HCT116 (cell line): ENCODE measurements around the gene MTX2. TPM values are rescaled to one million over a fixed set of nuclear protein-coding genes. Genes with fewer than 3 reads are reported as not detected.

ENCODE experiments used
- ATAC-seq: fragments of 200-7000 bp; cut with Tn5 transposase; 2 replicates; pipeline ENCODE4 v1.9.1; 2020; ENCODE audit warnings: mild to moderate bottlenecking, moderate library complexity
- BruUV-seq: library from RNA; stranded (reverse); fragments of 400-500 nt; replicated peaks from 2 replicates; lab custom pipeline; 2021; lab: Mats Ljungman, UMichigan
- CTCF ChIA-PET: fragments of 300-600 bp; sonication (Branson Sonifier 250); formaldehyde crosslinking; loops from one replicate; lab custom pipeline; 2021; ENCODE audit warnings: antibody characterized with exemption; lab: Charles Lee
- POLR2A ChIA-PET: fragments of 300-600, 350-600 bp; sonication (Branson Sonifier 250); formaldehyde crosslinking; loops from one replicate; lab custom pipeline; 2021; ENCODE audit warnings: antibody characterized with exemption; lab: Charles Lee
- RAD21 ChIA-PET, 2 experiments: fragments of 300-600 bp; sonication (Branson Sonifier 250); formaldehyde crosslinking; loops; one replicate each; lab custom pipeline; 2023; ENCODE audit warnings: low total read pairs in 2 of 2; ENCODE audit not compliant: uncharacterized antibody in 2 of 2, unreplicated experiment in 2 of 2, low non-redundant PET in 1 of 2; lab: Charles Lee
- DNase-seq: peaks from one replicate; pipeline ENCODE4 v3.0.0-alpha.2; 2010; ENCODE audit warnings: low read depth, low spot score
- H2AFZ ChIP-seq: fragments of 200-600 bp; shearing (Covaris generic), sonication (generic); 2 replicates; pipeline ENCODE4 v1.6.1; 2017; ENCODE audit warnings: low read depth, mixed run types, mixed read lengths, antibody characterized with exemption, low read length; ENCODE audit not compliant: poor library complexity, severe bottlenecking
- H3K27ac ChIP-seq: 2 replicates; pipeline ENCODE4 v1.5.1; 2012; ENCODE audit warnings: low read depth, low read length
- H3K27me3 ChIP-seq: fragments of 200-600 bp; sonication (generic); 2 replicates; pipeline ENCODE4 v1.6.1; 2016; ENCODE audit warnings: mixed run types, low read length, mixed read lengths; ENCODE audit not compliant: insufficient read depth
- H3K36me3 ChIP-seq, 2 experiments: fragments of 200-500 bp in 1 of 2; fragments of 200-600 bp in 1 of 2; sonication (Bioruptor generic) in 1 of 2; sonication (generic) in 1 of 2; 2 replicates each; pipeline versions ENCODE4 v1.5.1 to v1.6.1; 2014 to 2016; ENCODE audit warnings: low read length in 2 of 2, inconsistent platforms in 1 of 2, mixed read lengths in 1 of 2, mixed run types in 1 of 2; ENCODE audit not compliant: insufficient read depth in 2 of 2, control insufficient read depth in 1 of 2
- H3K4me1 ChIP-seq, 2 experiments: fragments of 200-600 bp in 1 of 2; sonication (generic) in 1 of 2; 2 replicates each; pipeline versions ENCODE4 v1.5.1 to v1.6.1; 2012 to 2017; ENCODE audit warnings: low read length in 2 of 2, inconsistent platforms in 1 of 2, mild to moderate bottlenecking in 1 of 2, mixed read lengths in 1 of 2, mixed run types in 1 of 2, moderate library complexity in 1 of 2; ENCODE audit not compliant: insufficient read depth in 2 of 2, control insufficient read depth in 1 of 2
- H3K4me2 ChIP-seq: fragments of 200-600 bp; sonication (generic); 2 replicates; pipeline ENCODE4 v1.6.1; 2017; ENCODE audit warnings: mixed run types, low read length, mixed read lengths
- H3K4me3 ChIP-seq, 2 experiments: fragments of 200-600 bp in 1 of 2; sonication (generic) in 1 of 2; replicated peaks in 1 of 2; 2 replicates each; pipeline ENCODE4 v1.5.1; 2011 to 2016; ENCODE audit warnings: low read length in 2 of 2, control low read depth in 1 of 2, low read depth in 1 of 2, mild to moderate bottlenecking in 1 of 2, mixed read lengths in 1 of 2, mixed run types in 1 of 2
- H3K79me2 ChIP-seq: fragments of 200-600 bp; sonication (generic); 2 replicates; pipeline ENCODE4 v1.6.1; 2017; ENCODE audit warnings: mild to moderate bottlenecking, mixed run types, low read length, moderate library complexity, mixed read lengths; ENCODE audit not compliant: insufficient read depth
- H3K9ac ChIP-seq: fragments of 200-600 bp; sonication (generic); 2 replicates; pipeline ENCODE4 v1.6.1; 2016; ENCODE audit warnings: low read length, mixed read lengths
- H3K9me2 ChIP-seq: fragments of 200-600 bp; sonication (generic), shearing (Covaris generic); 2 replicates; pipeline ENCODE4 v1.6.1; 2017; ENCODE audit warnings: mixed run types, mild to moderate bottlenecking, moderate library complexity; ENCODE audit not compliant: insufficient read depth
- H3K9me3 ChIP-seq, 2 experiments: fragments of 200-500 bp in 1 of 2; fragments of 200-600 bp in 1 of 2; sonication (Bioruptor generic) in 1 of 2; sonication (generic) in 1 of 2; 2 replicates each; pipeline ENCODE4 v1.6.1; 2014 to 2017; ENCODE audit warnings: low read length in 2 of 2, mixed read lengths in 2 of 2, inconsistent platforms in 1 of 2, low read depth in 1 of 2, mild to moderate bottlenecking in 1 of 2, mixed run types in 1 of 2, moderate library complexity in 1 of 2; ENCODE audit not compliant: control insufficient read depth in 1 of 2, insufficient read depth in 1 of 2
- H4K20me1 ChIP-seq: fragments of 200-600 bp; sonication (generic), shearing (Covaris generic); 2 replicates; pipeline ENCODE4 v1.6.1; 2017; ENCODE audit warnings: mixed run types, mild to moderate bottlenecking, moderate library complexity; ENCODE audit not compliant: insufficient read depth
- EGR1 ChIP-seq: IDR thresholded peaks from 2 replicates; pipeline ENCODE4 v1.6.1; 2012; ENCODE audit warnings: low read depth
- ELF1 ChIP-seq: IDR thresholded peaks from 2 replicates; pipeline ENCODE4 v1.6.1; 2012; ENCODE audit warnings: low read depth, borderline replicate concordance
- EZH2 ChIP-seq: fragments of 200-600 bp; sonication (generic); IDR thresholded peaks from 2 replicates; pipeline ENCODE4 v1.6.1; 2017; ENCODE audit warnings: antibody characterized with exemption, mixed run types
- JUND ChIP-seq: IDR thresholded peaks from 2 replicates; pipeline ENCODE4 v1.6.1; 2012
- MAX ChIP-seq: IDR thresholded peaks from 2 replicates; pipeline ENCODE4 v1.6.1; 2012
- POLR2AphosphoS5 ChIP-seq: IDR thresholded peaks from 2 replicates; pipeline ENCODE4 v1.6.1; 2011; ENCODE audit warnings: mild to moderate bottlenecking, low read depth, low read length, moderate library complexity
- REST ChIP-seq: IDR thresholded peaks from 2 replicates; pipeline ENCODE4 v1.6.1; 2012; ENCODE audit warnings: low read depth
- YY1 ChIP-seq: IDR thresholded peaks from 2 replicates; pipeline ENCODE4 v1.6.1; 2011; ENCODE audit warnings: low read length, low read depth, moderate library complexity, mild to moderate bottlenecking; ENCODE audit not compliant: insufficient replicate concordance; ENCODE audit errors: extremely low read depth
- ZFX ChIP-seq: fragments of 450-650 bp; IDR thresholded peaks from 2 replicates; pipeline ENCODE4 v1.6.1; 2017
- ZNF274 ChIP-seq: fragments of 200-500 bp; sonication (Bioruptor generic); IDR thresholded peaks from 2 replicates; pipeline ENCODE4 v1.6.1; 2014; ENCODE audit warnings: mild to moderate bottlenecking, low read depth, low read length, inconsistent platforms
- intact Hi-C: fragments of 100-400 bp; cut with micrococcal nuclease; formaldehyde crosslinking; loops from 2 replicates; pipeline ENCODE4 v1.10.0; 2022
- total RNA-seq: library from RNA; stranded (reverse); gene quantifications from one replicate; pipeline ENCODE4 v1.2.1, GENCODE V29; 2021; ENCODE audit not compliant: unreplicated experiment

Gene MTX2
- total RNA-seq, 1 experiment from 2014 or later = 38.9 TPM

- POLR2A ChIA-PET = no interaction called here
- no peak overlapping the region for H2AFZ ChIP-seq
- no peaks in the 10 kb centered on the region for H3K4me1 ChIP-seq
- no peaks in the 10 kb centered on the region for H4K20me1 ChIP-seq
- H3K79me2 ChIP-seq = no peaks in the 10 kb centered on the region
- RAD21 ChIA-PET = no interaction called here
- no peak overlapping the region for H3K27ac ChIP-seq
- BruUV-seq = no TSS peak
- H3K9ac ChIP-seq = no peak overlapping the region
- DNase-seq = no peak
- intact Hi-C loops = no loop called here
- H3K9me3 ChIP-seq = no peaks in the 10 kb centered on the region
- CTCF ChIA-PET = interaction anchor here (1.4 kb wide), 1 partner anchor 220 kb away, joined by 3 read pairs; no protein-coding TSS in a partner anchor
- TF ChIP-seq MAX (no peak), YY1 (no peak), JUND (no peak), ZFX (no peak), POLR2AphosphoS5 (no peak)
- no peak overlapping the region for H3K4me3 ChIP-seq
- ATAC-seq = no peak
- no peaks in the 10 kb centered on the region for H3K27me3 ChIP-seq
- H3K9me2 ChIP-seq = no peaks in the 10 kb centered on the region
- H3K4me2 ChIP-seq = no peak overlapping the region
- H3K36me3 ChIP-seq = no peaks in the 10 kb centered on the region
Measured at GRCh38 chr2:176234940-176235339, 34.3 kb upstream of the MTX2 start.

- H3K9me2 ChIP-seq = no peaks in the 10 kb centered on the region
- TF ChIP-seq ELF1 = no peak
- TF ChIP-seq ZNF274 = no peak
- TF ChIP-seq REST = no peak
- no peak for TF ChIP-seq ZFX
- TF ChIP-seq EZH2 = no peak
- no peak for TF ChIP-seq MAX
- no peak for TF ChIP-seq POLR2AphosphoS5
- TF ChIP-seq EGR1 = no peak
- ATAC-seq (no peak), DNase-seq (no peak)
- ChIA-PET CTCF (no interaction called here), RAD21 (no interaction called here), POLR2A (no interaction called here)
- no peak overlapping the region for H2AFZ ChIP-seq
- no peaks in the 10 kb centered on the region for H3K4me1 ChIP-seq
- no peaks in the 10 kb centered on the region for H3K9me3 ChIP-seq
- no peaks in the 10 kb centered on the region for H3K36me3 ChIP-seq
- H3K79me2 ChIP-seq = no peaks in the 10 kb centered on the region
- no peaks in the 10 kb centered on the region for H3K27me3 ChIP-seq
- intact Hi-C loops = no loop called here
- no peak overlapping the region for H3K27ac ChIP-seq
- H3K4me3 ChIP-seq = no peak overlapping the region
- no peak overlapping the region for H3K9ac ChIP-seq
- BruUV-seq = no TSS peak
- H4K20me1 ChIP-seq = no peaks in the 10 kb centered on the region
- no peak overlapping the region for H3K4me2 ChIP-seq
Measured at GRCh38 chr2:176237456-176237855, 31.8 kb upstream of the MTX2 start.
